HepG2 (cell line): ENCODE results near the gene TMEM266. TPM values are rescaled to one million over a fixed set of nuclear protein-coding genes. Genes with fewer than 3 reads are reported as not detected.

Source experiments
- ATAC-seq: fragments of 200-7000 bp; cut with Tn5 transposase; 3 replicates; pipeline ENCODE4 v1.9.1; 2020; ENCODE audit warnings: mild to moderate bottlenecking, moderate library complexity
- BruUV-seq: library from RNA; stranded (reverse); fragments of 400-500 nt; replicated peaks from 2 replicates; lab custom pipeline; 2021; lab: Mats Ljungman, UMichigan
- CTCF ChIA-PET: fragments of 300-600 bp; formaldehyde crosslinking; extraction: SDS; loops from one replicate; lab custom pipeline; 2021; ENCODE audit warnings: low total read pairs, inconsistent platforms, low intra/inter-chr PET ratio; lab: Yijun Ruan, JAX
- POLR2A ChIA-PET: fragments of 350-600 bp; sonication (Branson Sonifier 250); formaldehyde crosslinking; loops from one replicate; lab custom pipeline; 2020; ENCODE audit warnings: antibody characterized with exemption, inconsistent platforms; lab: Yijun Ruan, JAX
- DNase-seq: peaks from one replicate; pipeline ENCODE4 v3.0.0-alpha.2; 2015; ENCODE audit warnings: low spot score
- FAIRE-seq: peaks from 3 replicates; lab custom pipeline; 2011; peaks lifted over from hg19 to GRCh38; lab: Jason Lieb, UNC
- H2AFZ ChIP-seq: one replicate; pipeline ENCODE4 v1.6.1; 2011; ENCODE audit warnings: low read length, inconsistent platforms
- H3K27ac ChIP-seq: fragments of 300-600 bp; 3 replicates; pipeline ENCODE4 v1.8.0; 2011; ENCODE audit warnings: mixed run types, mild to moderate bottlenecking, mixed read lengths, low read length, inconsistent platforms; ENCODE audit not compliant: insufficient read depth; ENCODE audit errors: extremely low read length
- H3K27me3 ChIP-seq, 2 experiments: fragments of 200-600 bp in 1 of 2; 2 replicates in 1 of 2; 3 replicates in 1 of 2; pipeline versions ENCODE4 v1.6.0 to v1.8.0; 2011; ENCODE audit warnings: low read length in 2 of 2, mild to moderate bottlenecking in 2 of 2, moderate library complexity in 2 of 2, inconsistent platforms in 1 of 2; ENCODE audit not compliant: insufficient read depth in 2 of 2, control insufficient read depth in 1 of 2
- H3K36me3 ChIP-seq, 2 experiments: fragments of 200-600 bp in 1 of 2; replicated peaks in 1 of 2; 2 replicates in 1 of 2; 3 replicates in 1 of 2; pipeline versions ENCODE4 v1.5.1 to v1.8.0; 2011; ENCODE audit warnings: low read length in 2 of 2, inconsistent platforms in 1 of 2; ENCODE audit not compliant: insufficient read depth in 2 of 2, control insufficient read depth in 1 of 2
- H3K4me1 ChIP-seq: 2 replicates; pipeline ENCODE4 v1.5.1; 2012; ENCODE audit warnings: low read length, inconsistent platforms; ENCODE audit not compliant: insufficient read depth
- H3K4me2 ChIP-seq: 2 replicates; pipeline ENCODE4 v1.6.0; 2011; ENCODE audit warnings: low read depth, low read length, inconsistent platforms
- H3K4me3 ChIP-seq, 3 experiments: fragments of 200-600 bp in 1 of 3; sonication (generic), shearing (Covaris generic) in 1 of 3; replicated peaks in 1 of 3; 2 replicates each; pipeline ENCODE4 v1.5.1; 2011 to 2016; ENCODE audit warnings: low read length in 3 of 3, inconsistent platforms in 2 of 3, low read depth in 2 of 3, mild to moderate bottlenecking in 2 of 3, control low read depth in 1 of 3, mixed read lengths in 1 of 3; ENCODE audit not compliant: insufficient read depth in 1 of 3
- H3K79me2 ChIP-seq: one replicate; pipeline ENCODE4 v1.6.1; 2011; ENCODE audit warnings: low read length, inconsistent platforms; ENCODE audit not compliant: insufficient read depth
- H3K9ac ChIP-seq: 2 replicates; pipeline ENCODE4 v1.6.0; 2011; ENCODE audit warnings: mild to moderate bottlenecking, low read depth, low read length, inconsistent platforms; ENCODE audit not compliant: insufficient read depth
- H3K9me3 ChIP-seq: 2 replicates; pipeline ENCODE4 v1.5.1; 2012; ENCODE audit warnings: mild to moderate bottlenecking, low read length
- H4K20me1 ChIP-seq: 2 replicates; pipeline ENCODE4 v1.6.0; 2011; ENCODE audit warnings: inconsistent platforms, mild to moderate bottlenecking, low read length, moderate library complexity; ENCODE audit not compliant: insufficient read depth
- ARID2 ChIP-seq: sonication (generic); formaldehyde crosslinking; IDR thresholded peaks from 2 replicates; pipeline ENCODE4 v1.8.1; 2022; ENCODE audit warnings: mild to moderate bottlenecking, missing genetic modification reagents, borderline replicate concordance
- ATF1 ChIP-seq: IDR thresholded peaks from 2 replicates; pipeline ENCODE4 v1.6.1; 2016; ENCODE audit warnings: mild to moderate bottlenecking, control low read depth
- BRD4 ChIP-seq: sonication (generic); formaldehyde crosslinking; IDR thresholded peaks from 2 replicates; pipeline ENCODE4 v1.4.0; 2020; ENCODE audit warnings: missing genetic modification reagents
- CBX2 ChIP-seq, 2 experiments: fragments of 200-600 bp in 1 of 2; sonication (generic); formaldehyde crosslinking in 1 of 2; IDR thresholded peaks; 2 replicates each; pipeline versions ENCODE4 v1.7.0 to v1.8.1; 2018 to 2022; ENCODE audit warnings: low read depth in 2 of 2, low read length in 1 of 2, mild to moderate bottlenecking in 1 of 2, missing genetic modification reagents in 1 of 2
- IKZF1 ChIP-seq: fragments of 450-650 bp; IDR thresholded peaks from 2 replicates; pipeline ENCODE4 v1.7.1; 2016
- RBFOX2 ChIP-seq: fragments of 200-400 bp; formaldehyde crosslinking; IDR thresholded peaks from 2 replicates; pipeline ENCODE4 v1.6.1; 2017; ENCODE audit warnings: low read depth, mild to moderate bottlenecking, low read length
- STAG1 ChIP-seq: sonication (generic); formaldehyde crosslinking; IDR thresholded peaks from 2 replicates; pipeline ENCODE4 v1.4.0; 2020; ENCODE audit warnings: missing genetic modification reagents
- TP53 ChIP-seq: sonication (generic); formaldehyde crosslinking; conservative IDR thresholded peaks from 2 replicates; pipeline ENCODE4 v1.4.0; 2020; ENCODE audit warnings: missing genetic modification reagents
- ZNF224 ChIP-seq: sonication (generic); formaldehyde crosslinking; IDR thresholded peaks from 2 replicates; pipeline ENCODE4 v1.5.0; 2020; ENCODE audit warnings: mild to moderate bottlenecking, missing genetic modification reagents
- ZNF263 ChIP-seq: sonication (generic); formaldehyde crosslinking; IDR thresholded peaks from 2 replicates; pipeline ENCODE4 v1.4.0; 2020; ENCODE audit warnings: missing genetic modification reagents
- ZNF775 ChIP-seq: sonication (generic); formaldehyde crosslinking; IDR thresholded peaks from 2 replicates; pipeline ENCODE4 v1.4.0; 2020; ENCODE audit warnings: missing genetic modification reagents, mild to moderate bottlenecking, moderate library complexity, borderline replicate concordance
- WGBS: methylation state at CpG from one replicate; pipeline ENCODE4 v1.1.6; 2017; ENCODE audit warnings: low lambda C conversion rate; 5-methylcytosine and 5-hydroxymethylcytosine counted together
- in situ Hi-C: cut with HindIII; loops from 2 replicates; pipeline ENCODE4 v1.10.0; 2017; ENCODE audit warnings: low pct_unique_long_range_greater_than_20kb; ENCODE audit not compliant: extremely low pct_ligation_motif_present
- intact Hi-C: fragments of 100-400 bp; cut with micrococcal nuclease; formaldehyde crosslinking; loops from one replicate; pipeline ENCODE4 v1.10.0; 2022; ENCODE audit not compliant: unreplicated experiment
- polyA plus RNA-seq, 8 experiments: library from polyadenylated mRNA; depleted of rRNA in 3 of 8; stranded (reverse) in 7 of 8; unstranded in 1 of 8; fragments of >200 nt; fragmentation: Illumina TruSeq in 4 of 8; extraction: Trizol in 4 of 8; gene quantifications; 2 replicates each; pipeline versions ENCODE4 v1.2.1 to v1.2.3, GENCODE V29; 2011 to 2016; ENCODE audit warnings: low read depth in 4 of 8, missing spikeins in 1 of 8, mixed read lengths in 1 of 8; ENCODE audit not compliant: insufficient read depth in 1 of 8
- total RNA-seq, 5 experiments: library from RNA; depleted of rRNA; stranded (reverse); fragments of >200 nt; fragmentation: Illumina TruSeq; extraction: Trizol; gene quantifications; 2 replicates each; pipeline ENCODE4 v1.2.3, GENCODE V29; 2016; ENCODE audit warnings: low read depth in 1 of 5
- TF ChIP-seq, protein P1 (sequence below): IDR thresholded peaks from 2 replicates; pipeline ENCODE4 v1.6.1; 2016

TMEM266 gene
- total and polyA plus RNA-seq, 2 of the 13 experiments (the other 11 are each of a cell fraction or from before 2014, with no cell fraction given), result 0.04 TPM; not detected in 1

DNA sequence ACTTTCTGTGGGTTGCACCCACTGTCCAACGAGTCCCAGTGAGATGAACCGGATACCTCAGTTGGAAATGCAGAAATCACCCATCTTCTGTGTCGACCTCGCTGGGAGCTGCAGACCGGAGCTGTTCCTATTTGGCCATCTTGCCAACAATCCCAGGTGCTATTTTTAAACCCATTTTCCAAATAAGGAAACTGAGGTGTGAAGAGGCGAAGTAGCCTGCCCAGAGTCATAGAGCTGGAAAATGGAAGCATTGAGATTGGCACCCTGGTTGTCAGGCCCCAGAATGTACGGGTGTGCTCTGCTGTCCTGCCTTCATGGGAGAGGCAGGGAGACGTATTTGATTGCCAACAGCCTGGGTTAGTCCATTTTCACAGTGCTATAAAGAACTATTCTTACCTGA lies 39.6 kb downstream of the TMEM266 start:
- H3K36me3 ChIP-seq, result no peaks in the 10 kb centered on the region
- H3K27me3 ChIP-seq, result no peaks in the 10 kb centered on the region; a peak in 1 of 5 replicates
- H2AFZ ChIP-seq, result no peak overlapping the region
- ATAC-seq (no peak), DNase-seq (no peak), FAIRE-seq (no peak)
- POLR2A ChIA-PET, result no interaction called here
- H3K4me3 ChIP-seq, result no peak overlapping the region
- H4K20me1 ChIP-seq, result no peaks in the 10 kb centered on the region
- in situ Hi-C loops (no loop called here), intact Hi-C loops (no loop called here)
- CTCF ChIA-PET, result no interaction called here
- peaks cover 20% of the 10 kb centered on the region for H3K4me1 ChIP-seq
- H3K9me3 ChIP-seq, result no peaks in the 10 kb centered on the region
- BruUV-seq, result no TSS peak
- no peak overlapping the region; the same call in 1 of the 2 replicates for H3K4me2 ChIP-seq
- no peak overlapping the region for H3K27ac ChIP-seq
- no peak overlapping the region for H3K9ac ChIP-seq
- TF ChIP-seq ATF1 (CRISPR knock-in tag) (no peak), STAG1 (CRISPR knock-in tag) (no peak), RBFOX2 (no peak), TP53 (CRISPR knock-in tag) (no peak), ZNF775 (CRISPR knock-in tag) (no peak), IKZF1 (no peak), ZNF224 (CRISPR knock-in tag) (no peak), ARID2 (CRISPR knock-in tag) (no peak), CBX2 (IDR thresholded peaks at IDR 0.05; ENCODE audit: low read depth, low read length) (no peak), CBX2 (CRISPR knock-in tag; IDR thresholded peaks at IDR 0.05; ENCODE audit: low read depth) (no peak), ZNF263 (CRISPR knock-in tag) (no peak), BRD4 (CRISPR knock-in tag) (no peak)
- TF ChIP-seq, protein P1, sequence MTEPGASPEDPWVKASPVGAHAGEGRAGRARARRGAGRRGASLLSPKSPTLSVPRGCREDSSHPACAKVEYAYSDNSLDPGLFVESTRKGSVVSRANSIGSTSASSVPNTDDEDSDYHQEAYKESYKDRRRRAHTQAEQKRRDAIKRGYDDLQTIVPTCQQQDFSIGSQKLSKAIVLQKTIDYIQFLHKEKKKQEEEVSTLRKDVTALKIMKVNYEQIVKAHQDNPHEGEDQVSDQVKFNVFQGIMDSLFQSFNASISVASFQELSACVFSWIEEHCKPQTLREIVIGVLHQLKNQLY (CRISPR knock-in tag), result no peak
- no peaks in the 10 kb centered on the region for H3K79me2 ChIP-seq
- 96% methylated on average over 5 of the region's 8 CpGs for WGBS
